HG02970 (cell line): ENCODE results near the gene DCAKD.

ENCODE experiments used
- ATAC-seq: cut with Tn5 transposase; IDR thresholded peaks from one replicate; pipeline ENCODE4 v1.9.1; 2021; ENCODE audit warnings: mild to moderate bottlenecking, moderate library complexity, moderate number of reproducible peaks; ENCODE audit not compliant: unreplicated experiment, low FRiP score

DCAKD gene

GRCh38 chr17:45008216-45008615 lies 43.2 kb downstream of the DCAKD start:
- ATAC-seq: no peak

GRCh38 chr17:45006927-45007461 lies 44.4 kb downstream of the DCAKD start:
- no peak for ATAC-seq

DNA sequence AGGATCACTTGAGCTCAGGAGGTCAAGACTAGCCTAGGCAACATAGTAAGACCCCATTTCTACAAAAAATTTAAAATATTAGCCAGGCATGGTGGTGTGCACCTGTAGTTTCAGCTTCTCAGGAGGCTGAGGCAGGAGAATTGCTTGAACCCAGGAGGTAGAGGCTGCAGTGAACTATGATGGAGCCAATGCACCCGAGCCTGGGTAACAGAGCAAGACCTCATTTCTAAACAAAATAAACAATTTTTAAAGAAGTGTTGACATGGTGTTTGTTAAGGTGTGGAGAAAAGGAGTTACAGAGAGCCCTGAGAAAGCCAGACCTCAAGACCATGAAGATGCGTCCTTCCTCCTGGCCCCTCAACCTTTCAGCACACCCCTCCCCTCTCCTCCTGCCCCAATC lies 45.7 kb downstream of the DCAKD start:
- no peak for ATAC-seq

GRCh38 chr17:45004388-45004787 lies 47.0 kb downstream of the DCAKD start:
- no peak for ATAC-seq

DNA sequence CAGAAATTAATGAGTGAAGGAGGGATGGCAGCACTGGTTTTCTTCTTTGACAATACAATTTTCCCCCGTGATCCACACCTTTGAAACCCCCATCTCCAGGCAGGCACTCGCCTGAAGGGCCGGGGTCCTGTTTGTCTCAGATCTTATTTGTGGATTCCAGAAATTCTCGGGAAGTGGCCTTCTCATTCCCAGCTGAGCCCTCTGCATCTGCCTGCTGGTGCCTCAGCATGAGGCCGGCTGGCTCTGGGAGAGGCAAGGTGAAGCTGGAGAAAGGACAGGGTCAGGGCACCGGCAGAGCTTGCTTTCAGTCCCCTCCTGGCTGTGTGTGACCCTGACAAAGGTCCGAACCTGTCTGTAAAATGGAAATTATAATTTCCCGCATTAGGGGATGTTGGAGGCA lies 47.6 kb downstream of the DCAKD start:
- no peak for ATAC-seq

DNA sequence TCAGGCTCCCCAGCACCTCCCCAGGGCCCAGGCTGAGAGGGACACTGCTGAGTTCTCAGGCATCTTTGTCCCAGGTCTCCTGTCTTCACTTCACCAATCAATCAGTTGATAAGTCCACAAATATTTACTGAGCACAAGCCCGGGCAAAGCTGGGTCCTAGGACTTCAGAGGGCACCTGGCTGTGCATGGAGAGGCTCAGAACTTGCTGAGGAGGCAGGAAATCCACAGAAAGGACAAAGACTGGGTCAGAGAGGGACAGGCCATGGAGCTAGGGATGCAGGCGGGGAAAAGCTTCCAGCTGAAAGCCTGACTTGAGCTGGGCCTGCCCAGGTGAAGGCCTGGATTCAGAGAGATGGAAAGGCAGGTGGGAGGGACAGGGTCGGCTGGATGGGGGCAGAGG lies 50.1 kb downstream of the DCAKD start:
- no peak for ATAC-seq

GRCh38 chr17:44999433-44999832 lies 52.0 kb downstream of the DCAKD start:
- no peak for ATAC-seq

- no peak for ATAC-seq
Observed at GRCh38 chr17:44998646-44999045, 52.8 kb downstream of the DCAKD start.

GRCh38 chr17:44997733-44998520 lies 53.5 kb downstream of the DCAKD start:
- ATAC-seq: no peak

DNA sequence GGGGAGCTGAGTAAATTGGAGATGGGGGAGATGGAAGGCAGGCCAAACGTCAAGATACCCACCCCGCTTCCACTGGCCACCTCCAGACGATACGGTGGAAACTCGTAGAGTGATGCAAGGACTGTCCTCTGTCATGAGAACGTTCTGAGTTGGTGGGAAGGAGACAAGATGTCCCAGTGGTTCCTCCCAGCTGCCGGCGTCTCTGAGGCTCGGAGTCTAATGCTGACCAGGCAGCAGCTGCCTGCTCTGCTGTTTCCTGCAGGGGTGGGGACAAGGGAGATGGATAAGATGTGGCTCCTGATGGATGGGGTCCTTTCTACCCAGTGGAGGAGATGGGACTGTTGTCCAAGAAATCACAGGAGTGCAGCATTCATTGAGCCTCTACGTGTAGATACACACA lies 55.1 kb downstream of the DCAKD start:
- ATAC-seq: no peak

DNA sequence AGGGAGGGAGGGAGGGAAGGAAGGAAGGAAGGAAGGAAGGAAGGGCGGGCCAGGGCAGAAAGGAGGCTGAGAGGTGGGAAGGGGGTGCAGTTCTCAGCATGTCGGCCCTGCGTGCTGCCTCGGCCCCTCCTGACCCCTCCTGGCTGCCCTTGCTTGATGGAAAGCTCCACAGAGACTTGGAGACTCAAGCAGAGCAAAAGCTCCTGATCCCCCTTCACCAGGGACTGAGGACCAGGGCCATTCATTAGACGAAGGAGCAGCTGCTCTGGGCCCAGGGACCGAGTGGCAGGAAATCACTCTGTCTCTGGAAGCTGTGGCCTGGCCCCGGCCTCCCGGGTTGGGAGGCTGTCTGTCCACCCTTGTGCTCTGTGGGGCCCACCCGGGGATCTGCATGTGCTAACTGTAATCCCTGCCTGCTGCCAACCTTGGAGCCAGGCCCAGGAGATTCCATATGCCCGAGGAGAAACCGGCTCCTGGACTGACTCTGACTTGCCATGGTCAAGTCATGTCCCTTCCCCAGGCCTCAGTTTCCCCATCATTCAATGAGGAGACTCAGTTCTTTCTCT lies 55.9 kb downstream of the DCAKD start:
- no peak for ATAC-seq

DNA sequence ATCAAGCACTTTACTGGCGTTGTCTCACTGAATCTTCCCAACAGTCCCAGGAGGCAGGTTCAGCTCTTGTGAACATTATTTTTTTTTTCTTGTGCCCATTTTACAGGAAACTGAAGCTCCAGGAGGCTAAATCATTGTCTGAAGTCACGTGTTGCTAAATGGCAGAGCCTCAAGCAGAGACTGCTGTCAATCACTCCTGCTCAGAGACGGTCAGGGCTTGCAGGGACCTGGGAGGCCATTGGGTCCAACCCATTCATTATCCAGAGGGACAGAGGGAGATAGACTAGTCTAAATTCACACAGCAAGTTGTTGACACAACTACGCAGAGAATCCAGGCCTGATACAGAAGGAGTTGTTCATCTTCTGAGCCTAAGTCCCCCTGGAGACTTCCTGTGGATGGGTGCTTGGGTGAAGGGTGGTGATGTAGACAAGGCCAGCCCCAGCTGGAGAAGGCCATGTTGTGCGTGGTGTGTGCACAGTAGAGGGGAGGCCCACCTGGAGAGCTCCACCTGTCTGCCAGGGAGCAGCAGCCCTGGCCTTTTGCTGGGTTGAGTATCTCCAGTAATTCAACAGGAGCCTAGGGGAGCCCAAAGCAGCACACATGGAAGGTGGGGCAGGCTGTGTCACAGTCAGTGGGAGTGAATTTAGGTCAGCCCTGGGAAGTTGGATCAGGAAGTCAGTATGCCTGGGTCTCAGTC lies 59.0 kb downstream of the DCAKD start:
- no peak for ATAC-seq

DNA sequence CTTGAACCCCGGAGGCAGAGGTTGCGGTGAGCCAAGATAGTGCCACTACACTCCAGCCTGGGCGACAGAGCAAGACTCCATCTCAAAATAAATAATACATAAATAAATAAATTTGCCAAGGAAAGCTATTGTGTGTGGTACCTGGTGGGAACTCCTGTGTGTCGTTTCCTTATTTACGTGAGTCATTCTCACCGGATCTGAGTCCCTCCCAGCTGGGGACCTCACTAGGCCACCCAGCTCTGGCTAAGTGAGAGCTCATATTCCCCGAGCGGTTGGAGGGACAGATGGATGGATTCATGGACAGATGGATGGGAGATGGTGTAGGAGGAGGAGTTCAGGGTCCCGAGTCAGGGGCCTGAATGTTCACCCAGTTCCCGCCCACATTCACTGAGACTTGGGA lies 60.4 kb downstream of the DCAKD start:
- ATAC-seq: no peak

- ATAC-seq: no peak
Observed at GRCh38 chr17:44989552-44990138, 61.8 kb downstream of the DCAKD start.

DNA sequence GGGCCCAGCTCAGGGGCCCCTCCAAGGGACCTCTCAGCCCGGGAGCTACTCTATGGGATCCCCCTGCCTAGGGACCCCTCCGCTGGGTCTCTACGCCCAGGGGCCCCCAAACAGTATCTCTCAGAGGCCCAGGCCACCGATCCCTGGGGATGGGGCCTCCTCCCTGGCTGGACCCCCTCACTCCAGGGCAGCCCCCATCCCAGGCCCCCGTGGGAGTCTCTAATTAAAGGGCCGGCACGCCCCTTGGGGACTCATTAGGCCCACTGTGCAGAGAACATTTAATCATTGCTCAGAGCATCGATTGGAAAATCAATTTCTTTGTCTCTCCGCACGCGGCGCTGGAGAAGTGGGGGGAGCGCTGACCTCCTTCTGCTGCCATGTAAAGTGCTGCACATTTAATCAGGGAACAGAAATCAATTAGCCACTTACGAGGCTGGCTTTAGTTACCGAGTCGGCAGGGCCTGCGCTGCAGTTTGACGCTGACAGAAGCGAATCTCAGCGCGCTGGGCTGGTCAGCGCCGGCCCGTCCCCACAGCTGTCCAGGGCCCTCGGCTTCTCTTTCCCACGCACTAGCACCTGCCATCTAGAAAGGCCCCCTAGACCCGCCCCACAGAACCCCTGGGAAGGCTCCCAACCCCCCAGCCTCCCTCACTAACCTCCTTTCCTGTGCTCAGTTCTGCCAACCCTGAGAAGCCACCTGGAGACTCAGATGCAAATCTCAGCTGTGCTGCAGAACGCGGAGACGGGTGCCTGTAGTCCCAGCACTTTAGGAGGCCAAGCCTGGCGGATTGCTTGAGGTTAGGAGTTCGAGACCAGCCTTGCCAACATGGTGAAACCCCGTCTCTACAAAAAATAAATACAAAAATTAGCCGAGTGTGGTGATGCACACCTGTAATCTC lies 63.1 kb downstream of the DCAKD start:
- no peak for ATAC-seq

- ATAC-seq: no peak
Observed at GRCh38 chr17:44983563-44983962, 67.9 kb downstream of the DCAKD start.

GRCh38 chr17:44982113-44982702 lies 69.2 kb downstream of the DCAKD start:
- ATAC-seq: no peak

- ATAC-seq: no peak
Observed at GRCh38 chr17:44981221-44981968, 70.0 kb downstream of the DCAKD start.

DNA sequence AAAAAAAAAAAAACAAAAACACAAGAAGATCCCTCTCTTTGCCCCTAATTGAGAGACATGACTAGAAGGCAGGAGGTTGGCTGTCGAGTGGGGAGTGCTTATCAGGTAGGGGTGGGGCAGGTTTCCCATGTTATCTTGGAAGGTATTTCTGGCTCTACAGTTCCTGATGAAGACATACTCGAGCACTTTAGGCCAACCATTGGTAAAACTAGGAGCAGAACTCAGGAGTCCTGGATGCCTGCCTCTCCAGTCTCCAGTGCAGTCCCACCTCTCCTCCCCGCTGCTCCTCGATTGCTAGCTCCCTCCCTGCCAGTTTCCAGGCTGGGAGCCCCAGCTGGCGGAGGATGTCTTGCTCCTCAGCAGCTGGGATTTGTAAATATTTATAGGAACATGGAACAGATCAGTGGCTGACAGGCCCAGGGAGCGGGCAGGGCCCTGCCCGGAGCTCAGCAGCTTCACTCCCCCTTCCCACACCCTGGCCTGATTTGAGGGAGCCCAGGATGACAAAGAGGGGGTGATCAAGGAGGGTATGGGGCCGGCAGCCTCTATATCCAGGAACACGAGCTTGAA lies 71.9 kb downstream of the DCAKD start:
- no peak for ATAC-seq
